Measurements from ENCODE around the gene CNEP1R1. TPM values are rescaled to one million over a fixed set of nuclear protein-coding genes. Genes with fewer than 3 reads are reported as not detected.

The CNEP1R1 gene
- total and polyA plus RNA-seq, 2 donors from 2014 or later: 9.4 to 19.4 TPM

DNA sequence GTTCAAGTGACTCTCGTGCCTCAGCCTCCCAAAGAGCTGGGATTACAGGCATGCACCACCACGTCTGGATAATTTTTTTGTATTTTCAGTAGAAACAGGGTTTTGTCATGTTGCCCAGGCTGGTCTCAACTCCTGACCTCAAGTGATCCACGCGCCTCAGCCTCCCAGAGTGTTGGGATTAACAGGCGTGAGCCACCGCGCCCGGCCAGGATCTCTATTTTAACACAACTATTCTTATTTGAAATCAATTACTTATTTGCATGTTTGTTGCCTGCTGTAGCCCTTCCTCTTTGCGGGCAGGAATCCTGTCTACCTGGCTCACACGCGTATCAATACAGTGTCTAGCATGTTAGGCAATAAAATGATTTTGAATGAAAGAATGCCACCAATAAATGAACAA, 818 bp upstream of the CNEP1R1 start:
- Histone ChIP-seq H3K9ac (ENCODE audit: low read length in 3 of 3) (no peak overlapping the region), H3K27ac (ENCODE audit: low read depth in 2 of 2, low read length in 2 of 2) (no peak overlapping the region), H3K4me3 (ENCODE audit: low read length in 3 of 3) (no peak overlapping the region), H3K36me3 (ENCODE audit: control insufficient read depth in 2 of 3, insufficient read depth in 3 of 3, low read length in 3 of 3) (no peaks in the 10 kb centered on the region), H3K4me1 (ENCODE audit: control insufficient read depth in 2 of 3, insufficient read depth in 2 of 3, low read depth in 1 of 3, low read length in 3 of 3) (peaks cover 0 to 5% (median 3%) of the 10 kb centered on the region in 3 donors), H3K9me3 (ENCODE audit: control insufficient read depth in 2 of 3, insufficient read depth in 1 of 3, low read length in 3 of 3) (no peaks in the 10 kb centered on the region), H3K27me3 (ENCODE audit: control insufficient read depth, insufficient read depth, low read length) (no peaks in the 10 kb centered on the region)
- TF ChIP-seq, protein P1, sequence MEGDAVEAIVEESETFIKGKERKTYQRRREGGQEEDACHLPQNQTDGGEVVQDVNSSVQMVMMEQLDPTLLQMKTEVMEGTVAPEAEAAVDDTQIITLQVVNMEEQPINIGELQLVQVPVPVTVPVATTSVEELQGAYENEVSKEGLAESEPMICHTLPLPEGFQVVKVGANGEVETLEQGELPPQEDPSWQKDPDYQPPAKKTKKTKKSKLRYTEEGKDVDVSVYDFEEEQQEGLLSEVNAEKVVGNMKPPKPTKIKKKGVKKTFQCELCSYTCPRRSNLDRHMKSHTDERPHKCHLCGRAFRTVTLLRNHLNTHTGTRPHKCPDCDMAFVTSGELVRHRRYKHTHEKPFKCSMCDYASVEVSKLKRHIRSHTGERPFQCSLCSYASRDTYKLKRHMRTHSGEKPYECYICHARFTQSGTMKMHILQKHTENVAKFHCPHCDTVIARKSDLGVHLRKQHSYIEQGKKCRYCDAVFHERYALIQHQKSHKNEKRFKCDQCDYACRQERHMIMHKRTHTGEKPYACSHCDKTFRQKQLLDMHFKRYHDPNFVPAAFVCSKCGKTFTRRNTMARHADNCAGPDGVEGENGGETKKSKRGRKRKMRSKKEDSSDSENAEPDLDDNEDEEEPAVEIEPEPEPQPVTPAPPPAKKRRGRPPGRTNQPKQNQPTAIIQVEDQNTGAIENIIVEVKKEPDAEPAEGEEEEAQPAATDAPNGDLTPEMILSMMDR (IDR thresholded peaks at IDR 0.05; ENCODE audit: borderline replicate concordance, extremely low read depth, insufficient read depth): no peak
- DNase-seq (peak in 1 of 5 donors; percentile 45), FAIRE-seq (no peak)
- intact Hi-C loops (cut with DNase I): no loop called here

DNA sequence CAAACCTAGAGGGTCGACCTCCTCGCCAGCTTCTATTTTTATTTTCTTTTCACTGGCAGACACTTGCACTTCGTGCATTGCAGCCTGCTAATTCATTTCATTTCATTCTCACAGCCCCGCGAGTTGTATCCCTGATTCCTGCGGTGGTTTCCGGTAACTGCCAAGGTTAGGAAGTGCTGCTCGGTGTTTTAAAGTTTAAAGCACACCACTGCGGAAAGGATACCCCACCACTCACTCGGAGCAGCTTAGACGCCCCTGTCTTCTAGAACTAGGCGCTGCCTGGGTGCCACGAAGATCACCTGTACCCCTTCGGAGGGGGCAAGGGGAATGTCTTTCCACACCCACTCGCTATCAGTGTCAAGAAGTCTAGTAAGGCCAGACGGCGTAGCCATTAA, 509 bp downstream of the CNEP1R1 start:
- DNase-seq: peak in 2 of 5 donors; percentile 61 to 73
- Histone ChIP-seq H3K4me3 (ENCODE audit: low read length in 3 of 3) (peak overlapping the region; percentile 83 to 93 (median 93)), H3K9ac (ENCODE audit: low read length in 3 of 3) (peak overlapping the region; percentile 87 to 90 (median 88)), H3K9me3 (ENCODE audit: control insufficient read depth in 2 of 3, insufficient read depth in 1 of 3, low read length in 3 of 3) (no peaks in the 10 kb centered on the region), H3K36me3 (ENCODE audit: control insufficient read depth in 2 of 3, insufficient read depth in 3 of 3, low read length in 3 of 3) (no peaks in the 10 kb centered on the region), H3K4me1 (ENCODE audit: control insufficient read depth in 2 of 3, insufficient read depth in 2 of 3, low read depth in 1 of 3, low read length in 3 of 3) (peaks cover 0 to 5% (median 3%) of the 10 kb centered on the region in 3 donors), H3K27me3 (ENCODE audit: control insufficient read depth, insufficient read depth, low read length) (no peaks in the 10 kb centered on the region), H3K27ac (ENCODE audit: low read depth in 2 of 2, low read length in 2 of 2) (peak overlapping the region; percentile 40 to 79)
- no peak for FAIRE-seq
- TF ChIP-seq, protein P1 (IDR thresholded peaks at IDR 0.05; ENCODE audit: borderline replicate concordance, extremely low read depth, insufficient read depth): no peak
- intact Hi-C loops (cut with DNase I): no loop called here

DNA sequence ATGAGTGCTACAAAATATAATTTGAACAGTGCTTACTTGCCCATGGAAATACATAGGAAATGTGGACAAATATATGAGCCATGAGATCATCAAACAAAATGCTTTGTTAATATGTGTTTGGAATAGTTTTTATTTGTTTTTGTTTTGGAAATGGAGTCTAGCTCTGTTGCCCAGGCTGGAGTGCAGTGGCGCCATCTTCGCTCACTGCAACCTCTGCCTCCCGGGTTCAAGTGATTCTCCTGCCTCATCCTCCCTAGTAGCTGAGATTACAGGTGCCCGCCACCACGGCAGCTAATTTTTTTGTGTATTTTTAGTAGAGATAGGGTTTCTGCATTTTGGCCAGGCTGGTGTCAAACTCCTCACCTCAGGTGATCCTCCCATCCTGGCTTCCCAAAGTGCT, 2.8 kb downstream of the CNEP1R1 start:
- no peaks in the 10 kb centered on the region for H3K9me3 ChIP-seq (ENCODE audit: control insufficient read depth in 2 of 3, insufficient read depth in 1 of 3, low read length in 3 of 3)
- intact Hi-C loops (cut with DNase I): no loop called here
- TF ChIP-seq, protein P1 (IDR thresholded peaks at IDR 0.05; ENCODE audit: borderline replicate concordance, extremely low read depth, insufficient read depth): no peak
- DNase-seq (no peak), FAIRE-seq (no peak)
- H3K4me3 ChIP-seq (ENCODE audit: low read length in 3 of 3): no peak overlapping the region
- peaks cover 4 to 10% (median 4%) of the 10 kb centered on the region in 3 donors for H3K36me3 ChIP-seq (ENCODE audit: control insufficient read depth in 2 of 3, insufficient read depth in 3 of 3, low read length in 3 of 3)
- H3K27ac ChIP-seq (ENCODE audit: low read depth in 2 of 2, low read length in 2 of 2): no peak overlapping the region
- H3K27me3 ChIP-seq (ENCODE audit: control insufficient read depth, insufficient read depth, low read length): no peaks in the 10 kb centered on the region
- no peak overlapping the region for H3K9ac ChIP-seq (ENCODE audit: low read length in 3 of 3)
- peaks cover 0 to 5% (median 3%) of the 10 kb centered on the region in 3 donors for H3K4me1 ChIP-seq (ENCODE audit: control insufficient read depth in 2 of 3, insufficient read depth in 2 of 3, low read depth in 1 of 3, low read length in 3 of 3)

DNA sequence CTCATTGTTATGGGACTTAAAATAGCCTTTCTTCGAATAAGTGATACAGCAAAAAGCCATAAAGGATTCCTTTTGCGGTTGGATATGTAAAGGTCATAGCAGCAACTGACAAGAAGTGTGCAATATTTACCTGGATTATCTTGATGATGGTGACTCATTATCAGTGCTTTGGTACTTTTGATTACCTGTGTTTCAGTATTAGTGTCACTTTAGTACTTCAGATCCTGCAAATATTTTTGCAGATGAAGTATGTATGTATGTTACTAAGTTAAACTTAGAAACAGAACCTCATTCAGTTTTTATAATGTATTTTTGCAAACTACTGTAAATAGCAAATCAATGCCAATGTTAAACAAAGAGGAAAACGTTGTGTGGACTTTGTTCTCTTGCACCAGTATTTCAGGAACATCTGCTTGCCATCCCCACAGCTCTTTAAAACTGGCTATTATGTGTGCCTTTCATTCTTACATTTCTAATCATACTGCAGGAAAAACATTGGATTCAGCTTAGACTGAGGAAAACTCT, 10.5 kb downstream of the CNEP1R1 start:
- no peak overlapping the region for H3K9ac ChIP-seq (ENCODE audit: low read length in 3 of 3)
- intact Hi-C loops (cut with DNase I): no loop called here
- H3K9me3 ChIP-seq (ENCODE audit: control insufficient read depth in 2 of 3, insufficient read depth in 1 of 3, low read length in 3 of 3): no peaks in the 10 kb centered on the region
- no peak for DNase-seq
- H3K27ac ChIP-seq (ENCODE audit: low read depth in 2 of 2, low read length in 2 of 2): no peak overlapping the region
- no peak for FAIRE-seq
- H3K36me3 ChIP-seq (ENCODE audit: control insufficient read depth in 2 of 3, insufficient read depth in 3 of 3, low read length in 3 of 3): peaks cover 4 to 27% (median 14%) of the 10 kb centered on the region in 3 donors
- no peaks in the 10 kb centered on the region for H3K27me3 ChIP-seq (ENCODE audit: control insufficient read depth, insufficient read depth, low read length)
- TF ChIP-seq, protein P1 (IDR thresholded peaks at IDR 0.05; ENCODE audit: borderline replicate concordance, extremely low read depth, insufficient read depth): no peak
- H3K4me3 ChIP-seq (ENCODE audit: low read length in 3 of 3): no peak overlapping the region
- no peaks in the 10 kb centered on the region for H3K4me1 ChIP-seq (ENCODE audit: control insufficient read depth in 2 of 3, insufficient read depth in 2 of 3, low read depth in 1 of 3, low read length in 3 of 3)

Data from kidney (tissue), 14 donors.